Hepatocyte (in vitro differentiated cells): ENCODE data around the gene GPR141. TPM values are rescaled to one million over a fixed set of nuclear protein-coding genes. Genes with fewer than 3 reads are reported as not detected.

Experiments used
- DNase-seq: peaks from one replicate; pipeline ENCODE4 v3.0.0-alpha.2; 2016; ENCODE audit warnings: low spot score
- H2AFZ ChIP-seq: fragments of 200-600 bp; sonication (generic); 2 replicates; pipeline ENCODE4 v1.6.0; 2016; ENCODE audit warnings: antibody characterized with exemption, mild to moderate bottlenecking
- H3K27ac ChIP-seq: fragments of 200-600 bp; sonication (generic); 2 replicates; pipeline ENCODE4 v1.5.1; 2016; ENCODE audit warnings: mild to moderate bottlenecking
- H3K27me3 ChIP-seq: fragments of 200-600 bp; sonication (generic); 2 replicates; pipeline ENCODE4 v1.6.1; 2016
- H3K36me3 ChIP-seq: fragments of 200-600 bp; sonication (generic); replicated peaks from 2 replicates; pipeline ENCODE4 v1.5.1; 2016; ENCODE audit warnings: low read depth; ENCODE audit not compliant: insufficient read depth
- H3K4me1 ChIP-seq: fragments of 200-600 bp; sonication (generic); 2 replicates; pipeline ENCODE4 v1.5.1; 2016; ENCODE audit warnings: mild to moderate bottlenecking, moderate library complexity; ENCODE audit not compliant: insufficient read depth
- H3K4me2 ChIP-seq: fragments of 200-600 bp; sonication (generic); 2 replicates; pipeline ENCODE4 v1.6.0; 2016
- H3K4me3 ChIP-seq: fragments of 200-600 bp; sonication (generic); 2 replicates; pipeline ENCODE4 v1.5.1; 2016; ENCODE audit warnings: mild to moderate bottlenecking
- H3K79me2 ChIP-seq: fragments of 200-600 bp; sonication (generic); 2 replicates; pipeline ENCODE4 v1.6.0; 2017; ENCODE audit warnings: mild to moderate bottlenecking
- H3K9me2 ChIP-seq: fragments of 200-600 bp; sonication (generic); replicated peaks from 2 replicates; pipeline ENCODE4 v1.6.0; 2017; ENCODE audit warnings: mild to moderate bottlenecking; ENCODE audit not compliant: insufficient read depth
- H3K9me3 ChIP-seq: fragments of 200-600 bp; sonication (generic); 2 replicates; pipeline ENCODE4 v1.5.1; 2016; ENCODE audit warnings: low read depth, mild to moderate bottlenecking
- H4K20me1 ChIP-seq: fragments of 200-600 bp; sonication (generic); 2 replicates; pipeline ENCODE4 v1.6.0; 2016; ENCODE audit warnings: mild to moderate bottlenecking; ENCODE audit not compliant: insufficient read depth, poor library complexity, severe bottlenecking
- EZH2 ChIP-seq: fragments of 200-600 bp; sonication (generic); IDR thresholded peaks from 2 replicates; pipeline ENCODE4 v1.6.1; 2016; ENCODE audit warnings: antibody characterized with exemption, mild to moderate bottlenecking, borderline replicate concordance
- EZH2phosphoT487 ChIP-seq: fragments of 200-600 bp; sonication (generic); IDR thresholded peaks from one replicate; pipeline ENCODE4 v1.6.1; 2018; ENCODE audit warnings: antibody characterized with exemption, mild to moderate bottlenecking, low read depth, moderate library complexity; ENCODE audit not compliant: unreplicated experiment, severe bottlenecking
- WGBS: methylation state at CpG from one replicate; pipeline ENCODE4 v1.1.6; 2016; ENCODE audit warnings: low lambda C conversion rate; ENCODE audit errors: missing lambda C conversion rate; 5-methylcytosine and 5-hydroxymethylcytosine counted together
- polyA plus RNA-seq: library from polyadenylated mRNA; unstranded; fragments of >200 nt; fragmentation: Nextera tagmentation; extraction: Ambion mirVana; gene quantifications from 2 replicates; pipeline ENCODE4 v1.2.1, GENCODE V29; 2016
- total RNA-seq: library from RNA; depleted of rRNA; stranded (reverse); fragments of >200 nt; gene quantifications from 2 replicates; pipeline ENCODE4 v1.2.3, GENCODE V29; 2014
- TF ChIP-seq, protein P1 (sequence below): fragments of 200-600 bp; sonication (generic); IDR thresholded peaks from 2 replicates; pipeline ENCODE4 v1.5.1; 2016; ENCODE audit warnings: antibody characterized with exemption, mild to moderate bottlenecking; ENCODE audit not compliant: poor library complexity

GPR141 gene
- total and polyA plus RNA-seq, 2 experiments from 2014 or later = not detected

DNA sequence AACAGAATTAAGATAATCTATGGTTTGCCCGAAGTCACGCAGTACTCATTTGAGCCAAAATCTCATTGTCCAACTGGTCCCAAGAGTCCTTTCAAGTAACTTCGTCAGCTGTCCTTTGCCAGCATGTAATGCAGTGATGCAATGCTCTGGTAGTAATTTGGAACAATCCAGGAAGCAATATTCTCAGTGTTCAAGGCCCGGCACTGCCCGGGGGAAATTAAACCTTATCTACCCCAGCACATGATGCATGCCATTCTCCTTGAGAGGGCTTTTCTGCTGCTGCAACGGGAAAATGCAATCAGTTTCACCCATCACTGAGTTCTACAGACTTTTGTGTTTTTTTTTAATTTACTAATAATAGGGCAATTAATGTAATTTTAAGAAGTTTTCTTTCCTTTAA lies 87.3 kb downstream of the GPR141 start:
- Histone ChIP-seq H2AFZ (no peak overlapping the region), H3K9me2 (no peaks in the 10 kb centered on the region), H3K4me1 (no peaks in the 10 kb centered on the region), H3K9me3 (no peaks in the 10 kb centered on the region), H4K20me1 (no peaks in the 10 kb centered on the region), H3K27me3 (no peaks in the 10 kb centered on the region), H3K36me3 (no peaks in the 10 kb centered on the region), H3K4me2 (no peak overlapping the region), H3K4me3 (no peak overlapping the region), H3K79me2 (no peaks in the 10 kb centered on the region), H3K27ac (no peak overlapping the region)
- no peak for DNase-seq
- no peak for TF ChIP-seq EZH2
- 82% methylated on average over 6 of the region's 6 CpGs for WGBS

DNA sequence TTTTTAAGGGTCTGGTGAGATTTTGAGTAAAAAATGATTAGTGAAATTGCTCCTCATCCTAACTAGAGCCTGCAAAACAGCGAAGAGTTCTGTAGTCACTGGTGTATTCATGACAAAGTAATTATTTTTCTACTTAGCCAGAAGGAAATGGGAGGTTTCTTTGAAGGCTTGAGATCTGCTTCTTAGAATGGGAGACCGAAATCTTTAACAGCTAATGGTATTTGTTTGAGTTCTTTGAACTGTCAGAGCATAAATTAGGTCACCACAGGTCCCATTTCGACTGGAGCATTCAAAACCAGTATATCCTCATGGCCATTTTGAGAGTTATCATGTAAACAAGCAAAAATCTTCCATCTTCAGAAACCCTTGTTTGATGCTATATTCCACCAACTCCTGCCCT lies 87.8 kb downstream of the GPR141 start:
- DNase-seq = no peak
- no peaks in the 10 kb centered on the region for H3K27me3 ChIP-seq
- 67% methylated on average over 3 of the region's 3 CpGs for WGBS
- H3K79me2 ChIP-seq = no peaks in the 10 kb centered on the region
- no peaks in the 10 kb centered on the region for H3K36me3 ChIP-seq
- no peak overlapping the region for H3K4me2 ChIP-seq
- H3K9me3 ChIP-seq = no peaks in the 10 kb centered on the region
- no peak overlapping the region for H3K4me3 ChIP-seq
- TF ChIP-seq, protein P1, sequence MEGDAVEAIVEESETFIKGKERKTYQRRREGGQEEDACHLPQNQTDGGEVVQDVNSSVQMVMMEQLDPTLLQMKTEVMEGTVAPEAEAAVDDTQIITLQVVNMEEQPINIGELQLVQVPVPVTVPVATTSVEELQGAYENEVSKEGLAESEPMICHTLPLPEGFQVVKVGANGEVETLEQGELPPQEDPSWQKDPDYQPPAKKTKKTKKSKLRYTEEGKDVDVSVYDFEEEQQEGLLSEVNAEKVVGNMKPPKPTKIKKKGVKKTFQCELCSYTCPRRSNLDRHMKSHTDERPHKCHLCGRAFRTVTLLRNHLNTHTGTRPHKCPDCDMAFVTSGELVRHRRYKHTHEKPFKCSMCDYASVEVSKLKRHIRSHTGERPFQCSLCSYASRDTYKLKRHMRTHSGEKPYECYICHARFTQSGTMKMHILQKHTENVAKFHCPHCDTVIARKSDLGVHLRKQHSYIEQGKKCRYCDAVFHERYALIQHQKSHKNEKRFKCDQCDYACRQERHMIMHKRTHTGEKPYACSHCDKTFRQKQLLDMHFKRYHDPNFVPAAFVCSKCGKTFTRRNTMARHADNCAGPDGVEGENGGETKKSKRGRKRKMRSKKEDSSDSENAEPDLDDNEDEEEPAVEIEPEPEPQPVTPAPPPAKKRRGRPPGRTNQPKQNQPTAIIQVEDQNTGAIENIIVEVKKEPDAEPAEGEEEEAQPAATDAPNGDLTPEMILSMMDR = no peak
- TF ChIP-seq EZH2phosphoT487 (no peak), EZH2 (no peak)
- H3K4me1 ChIP-seq = no peaks in the 10 kb centered on the region
- H3K9me2 ChIP-seq = no peaks in the 10 kb centered on the region
- no peaks in the 10 kb centered on the region for H4K20me1 ChIP-seq
- no peak overlapping the region for H2AFZ ChIP-seq
- no peak overlapping the region for H3K27ac ChIP-seq

GRCh38 chr7:37771801-37772200 lies 88.2 kb downstream of the GPR141 start:
- H3K4me3 ChIP-seq = no peak overlapping the region
- no peaks in the 10 kb centered on the region for H4K20me1 ChIP-seq
- WGBS = 78% methylated on average over 1 of the region's 1 CpG
- no peak overlapping the region for H2AFZ ChIP-seq
- no peak overlapping the region for H3K4me2 ChIP-seq
- H3K79me2 ChIP-seq = no peaks in the 10 kb centered on the region
- H3K4me1 ChIP-seq = no peaks in the 10 kb centered on the region
- no peaks in the 10 kb centered on the region for H3K27me3 ChIP-seq
- no peaks in the 10 kb centered on the region for H3K9me2 ChIP-seq
- no peak overlapping the region for H3K27ac ChIP-seq
- no peaks in the 10 kb centered on the region for H3K9me3 ChIP-seq
- no peaks in the 10 kb centered on the region for H3K36me3 ChIP-seq
- TF ChIP-seq EZH2phosphoT487 (no peak), EZH2 (no peak)
- TF ChIP-seq, protein P1 = no peak
- no peak for DNase-seq

GRCh38 chr7:37775921-37776320 lies 92.4 kb downstream of the GPR141 start:
- Histone ChIP-seq H3K4me2 (no peak overlapping the region), H3K79me2 (no peaks in the 10 kb centered on the region), H3K27me3 (no peaks in the 10 kb centered on the region), H3K9me3 (no peaks in the 10 kb centered on the region), H3K36me3 (no peaks in the 10 kb centered on the region), H3K27ac (no peak overlapping the region), H3K4me1 (no peaks in the 10 kb centered on the region), H4K20me1 (no peaks in the 10 kb centered on the region), H3K4me3 (no peak overlapping the region), H2AFZ (no peak overlapping the region), H3K9me2 (no peaks in the 10 kb centered on the region)
- WGBS = 68% methylated on average over 3 of the region's 3 CpGs
- TF ChIP-seq, protein P1 = no peak
- TF ChIP-seq EZH2 (no peak), EZH2phosphoT487 (no peak)
- DNase-seq = no peak
